Fibroblast of pulmonary artery (primary cell): Measurements from ENCODE around the gene NUDT14.

Experiments
- DNase-seq: peaks from one replicate; pipeline ENCODE4 v3.0.0-alpha.2; 2010; ENCODE audit warnings: low read depth
- H3K4me3 ChIP-seq: replicated peaks from 2 replicates; pipeline ENCODE4 v1.5.1; 2011; ENCODE audit warnings: low read depth, mild to moderate bottlenecking, control low read depth, low read length, moderate library complexity
- CTCF ChIP-seq: IDR thresholded peaks from 2 replicates; pipeline ENCODE4 v1.5.1; 2011; ENCODE audit warnings: mild to moderate bottlenecking, control low read depth, low read length, inconsistent platforms; ENCODE audit errors: missing control alignments

Gene NUDT14

GRCh38 chr14:105200074-105200473 is 19.0 kb upstream of the NUDT14 start:
- TF ChIP-seq CTCF, result no peak
- DNase-seq, result no peak
- no peak overlapping the region for H3K4me3 ChIP-seq

GRCh38 chr14:105199093-105199492 is 18.0 kb upstream of the NUDT14 start:
- H3K4me3 ChIP-seq, result no peak overlapping the region
- TF ChIP-seq CTCF, result no peak
- DNase-seq, result peak; percentile 44

GRCh38 chr14:105198588-105198987 is 17.5 kb upstream of the NUDT14 start:
- no peak overlapping the region for H3K4me3 ChIP-seq
- TF ChIP-seq CTCF, result no peak
- DNase-seq, result no peak

GRCh38 chr14:105197211-105197641 is 16.1 kb upstream of the NUDT14 start:
- no peak for TF ChIP-seq CTCF
- no peak overlapping the region for H3K4me3 ChIP-seq
- DNase-seq, result peak; percentile 76

GRCh38 chr14:105196265-105196960 is 15.3 kb upstream of the NUDT14 start:
- no peak for DNase-seq
- no peak overlapping the region for H3K4me3 ChIP-seq
- no peak for TF ChIP-seq CTCF

GRCh38 chr14:105195522-105196264 is 14.6 kb upstream of the NUDT14 start:
- no peak overlapping the region for H3K4me3 ChIP-seq
- DNase-seq, result no peak
- TF ChIP-seq CTCF, result no peak
